Measurements from ENCODE around the gene CNEP1R1.

- TF ChIP-seq, protein P1, sequence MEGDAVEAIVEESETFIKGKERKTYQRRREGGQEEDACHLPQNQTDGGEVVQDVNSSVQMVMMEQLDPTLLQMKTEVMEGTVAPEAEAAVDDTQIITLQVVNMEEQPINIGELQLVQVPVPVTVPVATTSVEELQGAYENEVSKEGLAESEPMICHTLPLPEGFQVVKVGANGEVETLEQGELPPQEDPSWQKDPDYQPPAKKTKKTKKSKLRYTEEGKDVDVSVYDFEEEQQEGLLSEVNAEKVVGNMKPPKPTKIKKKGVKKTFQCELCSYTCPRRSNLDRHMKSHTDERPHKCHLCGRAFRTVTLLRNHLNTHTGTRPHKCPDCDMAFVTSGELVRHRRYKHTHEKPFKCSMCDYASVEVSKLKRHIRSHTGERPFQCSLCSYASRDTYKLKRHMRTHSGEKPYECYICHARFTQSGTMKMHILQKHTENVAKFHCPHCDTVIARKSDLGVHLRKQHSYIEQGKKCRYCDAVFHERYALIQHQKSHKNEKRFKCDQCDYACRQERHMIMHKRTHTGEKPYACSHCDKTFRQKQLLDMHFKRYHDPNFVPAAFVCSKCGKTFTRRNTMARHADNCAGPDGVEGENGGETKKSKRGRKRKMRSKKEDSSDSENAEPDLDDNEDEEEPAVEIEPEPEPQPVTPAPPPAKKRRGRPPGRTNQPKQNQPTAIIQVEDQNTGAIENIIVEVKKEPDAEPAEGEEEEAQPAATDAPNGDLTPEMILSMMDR (IDR thresholded peaks at IDR 0.05 in 4 of 5, conservative IDR thresholded peaks at IDR 0.05 in 1 of 5): no peak
- no peak for TF ChIP-seq POLR2A (IDR thresholded peaks at IDR 0.05)
Observed at GRCh38 chr16:50068550-50068949, 43.5 kb downstream of the CNEP1R1 start.
